LoVo (cell line): ENCODE results near the gene CLK1.
"Not testable (repeated sequence)": the region's sequence is repeated elsewhere in the genome, so short reads cannot be mapped to it uniquely, and the experiment has no call there.

Source experiments
- DNase-seq: peaks from one replicate; pipeline ENCODE4 v3.0.0-alpha.2; 2016; ENCODE audit warnings: low spot score

Gene CLK1

GRCh38 chr2:200864176-200865034, at the start of gene CLK1:
Gene CLK1, minus strand, starts transcription at chr2:200864658. Its CDS starts 2,796 bp downstream, at chr2:200861862.
- DNase-seq: peak; percentile 92

GRCh38 chr2:200913654-200914053, 49.2 kb upstream of the CLK1 start:
- no peak for DNase-seq

- no peak for DNase-seq
Measured at GRCh38 chr2:200909958-200910357, 45.5 kb upstream of the CLK1 start.

GRCh38 chr2:200905618-200906296, 41.3 kb upstream of the CLK1 start:
- DNase-seq: peak; percentile 64

- peak; percentile 89 for DNase-seq
Measured at GRCh38 chr2:200901459-200902072, 37.1 kb upstream of the CLK1 start.

- no peak for DNase-seq
Measured at GRCh38 chr2:200899482-200899881, 35.0 kb upstream of the CLK1 start.

- DNase-seq: peak; percentile 96
Measured at GRCh38 chr2:200888704-200889625, 24.5 kb upstream of the CLK1 start, which contains the start of the genes NIF3L1 and PPIL3. Gene NIF3L1, plus strand, starts transcription at chr2:200889371. Its CDS starts 2,573 bp downstream, at chr2:200891944. Gene PPIL3, minus strand, starts transcription at chr2:200889077. Its CDS starts 1,462 bp downstream, at chr2:200887615.

- not testable (repeated sequence) for DNase-seq
Measured at GRCh38 chr2:200881715-200882249, 17.3 kb upstream of the CLK1 start.

GRCh38 chr2:200878289-200878880, 13.9 kb upstream of the CLK1 start:
- no peak for DNase-seq

- no peak for DNase-seq
Measured at GRCh38 chr2:200877443-200877842, 13.0 kb upstream of the CLK1 start.

GRCh38 chr2:200873560-200873959, 9.1 kb upstream of the CLK1 start:
- DNase-seq: no peak

GRCh38 chr2:200871151-200871550, 6.7 kb upstream of the CLK1 start:
- DNase-seq: no peak

GRCh38 chr2:200869014-200869413, 4.6 kb upstream of the CLK1 start:
- DNase-seq: no peak

- DNase-seq: no peak
Measured at GRCh38 chr2:200863782-200864175, 679 bp downstream of the CLK1 start.

- DNase-seq: no peak
Measured at GRCh38 chr2:200862532-200863000, 1.9 kb downstream of the CLK1 start.

GRCh38 chr2:200861617-200862155, 2.8 kb downstream of the CLK1 start:
- no peak for DNase-seq

- DNase-seq: no peak
Measured at GRCh38 chr2:200860092-200860795, 4.2 kb downstream of the CLK1 start.

GRCh38 chr2:200856806-200857205, 7.7 kb downstream of the CLK1 start:
- no peak for DNase-seq

- no peak for DNase-seq
Measured at GRCh38 chr2:200852605-200853004, 11.9 kb downstream of the CLK1 start.
